Stimulated activated CD4-positive, alpha-beta T cell treated with anti-CD3 and anti-CD28 coated beads, TNF-alpha, amount 100 ng/mL, for 1 hour (primary cell): ENCODE data around the gene SLC38A3.

Source experiments
- DNase-seq, 3 donors: peaks; one replicate each; pipeline ENCODE4 v3.0.0-alpha.2; 2020; ENCODE audit warnings: low read depth in 3 of 3, low spot score in 1 of 3

SLC38A3 gene

GRCh38 chr3:50168791-50169190 is 36.3 kb upstream of the SLC38A3 start:
- DNase-seq = no peak

- no peak for DNase-seq
Observed at GRCh38 chr3:50169232-50169832, 35.7 kb upstream of the SLC38A3 start.

GRCh38 chr3:50169858-50170257 is 35.2 kb upstream of the SLC38A3 start:
- no peak for DNase-seq

GRCh38 chr3:50170689-50171088 is 34.4 kb upstream of the SLC38A3 start:
- no peak for DNase-seq

- no peak for DNase-seq
Observed at GRCh38 chr3:50171540-50172301, 33.4 kb upstream of the SLC38A3 start.

- DNase-seq = no peak
Observed at GRCh38 chr3:50172626-50173220, 32.3 kb upstream of the SLC38A3 start.

- DNase-seq = no peak
Observed at GRCh38 chr3:50173685-50174516, 31.2 kb upstream of the SLC38A3 start.

GRCh38 chr3:50174517-50174895 is 30.6 kb upstream of the SLC38A3 start:
- no peak for DNase-seq

- DNase-seq = no peak
Observed at GRCh38 chr3:50174947-50175524, 30.0 kb upstream of the SLC38A3 start.

GRCh38 chr3:50177346-50177745 is 27.7 kb upstream of the SLC38A3 start:
- no peak for DNase-seq

- DNase-seq = no peak
Observed at GRCh38 chr3:50179710-50180109, 25.4 kb upstream of the SLC38A3 start.

GRCh38 chr3:50181985-50182384 is 23.1 kb upstream of the SLC38A3 start:
- DNase-seq = no peak

- DNase-seq = no peak
Observed at GRCh38 chr3:50182533-50183099, 22.5 kb upstream of the SLC38A3 start.

GRCh38 chr3:50183755-50184154 is 21.3 kb upstream of the SLC38A3 start:
- no peak for DNase-seq

GRCh38 chr3:50184242-50184978 is 20.7 kb upstream of the SLC38A3 start:
- DNase-seq = no peak

GRCh38 chr3:50185230-50185629 is 19.8 kb upstream of the SLC38A3 start:
- DNase-seq = no peak

- DNase-seq = no peak
Observed at GRCh38 chr3:50186096-50186495, 19.0 kb upstream of the SLC38A3 start.

GRCh38 chr3:50187750-50188149 is 17.3 kb upstream of the SLC38A3 start:
- no peak for DNase-seq

GRCh38 chr3:50189274-50189673 is 15.8 kb upstream of the SLC38A3 start:
- no peak for DNase-seq

- DNase-seq = no peak
Observed at GRCh38 chr3:50189989-50190388, 15.1 kb upstream of the SLC38A3 start.
